ENCODE measurements around the gene PRRC1.

- TF ChIP-seq YY1 (IDR thresholded peaks at IDR 0.05): no peak
- no peak for TF ChIP-seq CTCF (IDR thresholded peaks at IDR 0.05; ENCODE audit: low read depth, low read length, missing input control)
- no peak for TF ChIP-seq FOXA1 (IDR thresholded peaks at IDR 0.05)
- no peak for TF ChIP-seq REST (IDR thresholded peaks at IDR 0.05)
- no peak for TF ChIP-seq SP1 (IDR thresholded peaks at IDR 0.05)
- TF ChIP-seq ATF3 (IDR thresholded peaks at IDR 0.05): no peak
- TF ChIP-seq EGR1 (IDR thresholded peaks at IDR 0.05; ENCODE audit: low read depth in 2 of 2): no peak
- TF ChIP-seq MAX (IDR thresholded peaks at IDR 0.05): no peak
- TF ChIP-seq JUND (IDR thresholded peaks at IDR 0.05): no peak
- TF ChIP-seq ZBTB33 (IDR thresholded peaks at IDR 0.05): no peak
- TF ChIP-seq RAD21 (IDR thresholded peaks at IDR 0.05): no peak
- no peak for TF ChIP-seq FOXA2 (IDR thresholded peaks at IDR 0.05)
- no peak for TF ChIP-seq TAF1 (conservative IDR thresholded peaks at IDR 0.05)
Measured at GRCh38 chr5:127589309-127590030, 72.0 kb downstream of the PRRC1 start.

Measured in liver (tissue), 3 donors.